Measurements from ENCODE around the gene IFT122. TPM values are rescaled to one million over a fixed set of nuclear protein-coding genes. Genes with fewer than 3 reads are reported as not detected.

Gene IFT122
- total and polyA plus RNA-seq, 12 donors: 9.7 to 29.1 (median 16.8) TPM

GRCh38 chr3:129404130-129404529, 35.9 kb upstream of the IFT122 start:
- TF ChIP-seq, protein P1, sequence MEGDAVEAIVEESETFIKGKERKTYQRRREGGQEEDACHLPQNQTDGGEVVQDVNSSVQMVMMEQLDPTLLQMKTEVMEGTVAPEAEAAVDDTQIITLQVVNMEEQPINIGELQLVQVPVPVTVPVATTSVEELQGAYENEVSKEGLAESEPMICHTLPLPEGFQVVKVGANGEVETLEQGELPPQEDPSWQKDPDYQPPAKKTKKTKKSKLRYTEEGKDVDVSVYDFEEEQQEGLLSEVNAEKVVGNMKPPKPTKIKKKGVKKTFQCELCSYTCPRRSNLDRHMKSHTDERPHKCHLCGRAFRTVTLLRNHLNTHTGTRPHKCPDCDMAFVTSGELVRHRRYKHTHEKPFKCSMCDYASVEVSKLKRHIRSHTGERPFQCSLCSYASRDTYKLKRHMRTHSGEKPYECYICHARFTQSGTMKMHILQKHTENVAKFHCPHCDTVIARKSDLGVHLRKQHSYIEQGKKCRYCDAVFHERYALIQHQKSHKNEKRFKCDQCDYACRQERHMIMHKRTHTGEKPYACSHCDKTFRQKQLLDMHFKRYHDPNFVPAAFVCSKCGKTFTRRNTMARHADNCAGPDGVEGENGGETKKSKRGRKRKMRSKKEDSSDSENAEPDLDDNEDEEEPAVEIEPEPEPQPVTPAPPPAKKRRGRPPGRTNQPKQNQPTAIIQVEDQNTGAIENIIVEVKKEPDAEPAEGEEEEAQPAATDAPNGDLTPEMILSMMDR (IDR thresholded peaks at IDR 0.05): no peak
- WGBS, 2 donors: 81 to 82% methylated on average over 8 of the region's 8 CpGs
- no peak for ATAC-seq
- no peak overlapping the region for H3K27ac ChIP-seq
- intact Hi-C loops (cut with DNase I): no loop called here
- H3K4me3 ChIP-seq: no peak overlapping the region
- no peaks in the 10 kb centered on the region for H3K36me3 ChIP-seq
- H3K27me3 ChIP-seq: no peaks in the 10 kb centered on the region
- no peaks in the 10 kb centered on the region for H3K9me3 ChIP-seq
- no peak for DNase-seq
- H3K4me1 ChIP-seq: peaks cover 0 to 7% (median 0%) of the 10 kb centered on the region in 9 donors

- Histone ChIP-seq H3K9me3 (no peaks in the 10 kb centered on the region), H3K27ac (no peak overlapping the region), H3K27me3 (no peaks in the 10 kb centered on the region), H3K36me3 (no peaks in the 10 kb centered on the region), H3K4me1 (peaks cover 0 to 5% (median 0%) of the 10 kb centered on the region in 9 donors), H3K4me3 (no peak overlapping the region)
- no peak for ATAC-seq
- intact Hi-C loops (cut with DNase I): no loop called here
- TF ChIP-seq, protein P1 (IDR thresholded peaks at IDR 0.05): no peak
- 80 to 83% methylated on average over 5 of the region's 5 CpGs for WGBS, 2 donors
- DNase-seq: no peak
Observed at GRCh38 chr3:129404610-129405009, 35.4 kb upstream of the IFT122 start.

DNA sequence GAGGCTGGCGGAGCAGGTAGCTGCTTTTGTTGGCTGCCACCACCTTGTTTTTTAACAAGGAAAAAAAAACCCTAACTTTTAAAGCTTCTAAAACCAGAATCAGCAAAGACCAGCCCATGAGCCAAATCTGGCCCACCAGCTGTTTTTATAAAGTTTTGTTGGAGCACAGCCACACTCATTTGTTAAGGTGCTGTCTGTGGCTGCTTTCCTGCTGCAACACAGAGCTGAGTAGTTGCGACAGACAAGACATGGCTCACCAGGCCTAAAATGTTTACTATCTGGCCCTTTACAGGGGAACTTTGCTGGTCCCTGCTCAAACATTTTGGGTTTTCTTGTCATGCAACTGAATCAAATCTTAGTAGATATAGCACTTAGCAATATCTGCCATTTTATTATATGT, 30.5 kb upstream of the IFT122 start:
- no peak for DNase-seq
- intact Hi-C loops (cut with DNase I): no loop called here
- 69% methylated on average over 2 of the region's 2 CpGs for WGBS, 2 donors

DNA sequence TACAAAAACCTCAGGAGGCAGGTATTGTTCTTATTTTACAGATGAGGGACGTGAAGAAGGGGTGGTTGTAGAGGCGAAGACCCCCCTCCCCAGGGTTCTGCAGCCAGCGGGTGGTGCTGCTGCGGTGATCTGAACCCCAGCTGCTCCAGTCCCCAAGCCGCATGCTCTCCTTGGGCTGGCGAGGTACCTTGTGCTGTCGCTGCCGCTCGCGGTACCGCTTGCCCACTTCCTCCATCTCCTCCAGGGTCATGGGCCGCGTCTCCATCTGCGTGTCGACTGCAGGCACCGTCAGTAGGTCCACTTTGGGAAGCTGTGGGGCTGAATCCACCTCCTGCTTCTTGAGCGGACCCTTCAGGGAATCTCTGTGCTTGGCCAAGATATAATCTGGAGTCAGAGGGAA, 29.1 kb upstream of the IFT122 start:
- H3K27me3 ChIP-seq: no peaks in the 10 kb centered on the region
- ATAC-seq (no peak), DNase-seq (no peak)
- TF ChIP-seq, protein P1 (IDR thresholded peaks at IDR 0.05): no peak
- H3K4me3 ChIP-seq: no peak overlapping the region
- peaks cover 0 to 27% (median 10%) of the 10 kb centered on the region in 9 donors for H3K4me1 ChIP-seq
- no peaks in the 10 kb centered on the region for H3K36me3 ChIP-seq
- H3K27ac ChIP-seq: no peak overlapping the region
- intact Hi-C loops (cut with DNase I): no loop called here
- no peaks in the 10 kb centered on the region for H3K9me3 ChIP-seq
- 86 to 92% methylated on average over 17 of the region's 17 CpGs for WGBS, 2 donors

More for the DNA sequence above, 30.5 kb upstream of the IFT122 start:
- Histone ChIP-seq H3K27ac (no peak overlapping the region), H3K9me3 (no peaks in the 10 kb centered on the region), H3K4me3 (no peak overlapping the region), H3K36me3 (no peaks in the 10 kb centered on the region), H3K27me3 (no peaks in the 10 kb centered on the region), H3K4me1 (peaks cover 0 to 21% (median 10%) of the 10 kb centered on the region in 9 donors)
- ATAC-seq: no peak
- TF ChIP-seq, protein P1 (IDR thresholded peaks at IDR 0.05): no peak

Data from heart right ventricle (tissue), 16 donors.